DND-41 (cell line): ENCODE data around the gene FKRP.

Source experiments
- EZH2 ChIP-seq: IDR thresholded peaks from 3 replicates; pipeline ENCODE4 v1.6.1; 2012; ENCODE audit warnings: borderline replicate concordance, low read depth, mild to moderate bottlenecking, moderate library complexity, low read length, inconsistent platforms; ENCODE audit not compliant: severe bottlenecking
- TF ChIP-seq, protein P1 (sequence below): IDR thresholded peaks from 2 replicates; pipeline ENCODE4 v1.5.1; 2012; ENCODE audit warnings: borderline replicate concordance, low read length, moderate library complexity, mild to moderate bottlenecking; ENCODE audit not compliant: poor library complexity, severe bottlenecking; ENCODE audit errors: extremely low read depth

DNA sequence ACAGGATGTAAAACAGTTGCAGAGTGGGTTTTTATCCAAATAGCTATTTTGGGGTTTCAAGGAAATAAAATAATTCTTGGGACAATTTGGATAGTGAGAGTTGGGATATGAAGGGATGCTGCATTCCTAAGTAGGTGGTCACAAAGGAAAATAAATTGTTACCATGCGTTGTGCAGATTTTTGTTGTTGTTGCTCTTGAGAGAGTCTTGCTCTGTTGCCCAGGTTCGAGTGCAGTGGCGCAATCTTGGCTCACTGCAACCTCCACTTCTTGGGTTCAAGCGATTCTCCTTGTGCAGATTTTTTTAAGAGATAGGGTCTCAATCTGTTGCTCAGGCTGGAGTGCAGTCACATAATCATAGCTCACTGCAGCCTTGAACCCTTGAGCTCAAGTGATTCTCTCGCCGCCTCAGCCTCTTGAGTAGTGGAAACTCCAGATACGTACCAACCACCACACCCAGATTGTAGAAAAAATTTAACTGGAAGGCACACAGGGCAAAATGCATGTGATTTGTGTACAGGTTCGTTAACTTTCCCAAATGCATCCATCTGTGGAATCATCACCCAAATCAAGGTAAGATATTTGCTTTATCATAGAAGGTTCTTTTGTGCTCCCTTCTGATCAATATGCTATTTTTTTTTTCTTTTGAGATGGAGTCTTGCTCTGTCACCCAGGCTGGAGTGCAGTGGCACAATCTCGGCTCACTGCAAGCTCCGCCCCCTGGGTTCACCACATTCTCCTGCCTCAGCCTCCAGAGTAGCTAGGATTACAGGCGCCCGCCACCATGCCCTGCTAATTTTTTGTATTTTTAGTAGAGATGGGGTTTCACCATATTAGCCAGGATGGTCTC lies 26.5 kb downstream of the FKRP start:
- TF ChIP-seq, protein P1, sequence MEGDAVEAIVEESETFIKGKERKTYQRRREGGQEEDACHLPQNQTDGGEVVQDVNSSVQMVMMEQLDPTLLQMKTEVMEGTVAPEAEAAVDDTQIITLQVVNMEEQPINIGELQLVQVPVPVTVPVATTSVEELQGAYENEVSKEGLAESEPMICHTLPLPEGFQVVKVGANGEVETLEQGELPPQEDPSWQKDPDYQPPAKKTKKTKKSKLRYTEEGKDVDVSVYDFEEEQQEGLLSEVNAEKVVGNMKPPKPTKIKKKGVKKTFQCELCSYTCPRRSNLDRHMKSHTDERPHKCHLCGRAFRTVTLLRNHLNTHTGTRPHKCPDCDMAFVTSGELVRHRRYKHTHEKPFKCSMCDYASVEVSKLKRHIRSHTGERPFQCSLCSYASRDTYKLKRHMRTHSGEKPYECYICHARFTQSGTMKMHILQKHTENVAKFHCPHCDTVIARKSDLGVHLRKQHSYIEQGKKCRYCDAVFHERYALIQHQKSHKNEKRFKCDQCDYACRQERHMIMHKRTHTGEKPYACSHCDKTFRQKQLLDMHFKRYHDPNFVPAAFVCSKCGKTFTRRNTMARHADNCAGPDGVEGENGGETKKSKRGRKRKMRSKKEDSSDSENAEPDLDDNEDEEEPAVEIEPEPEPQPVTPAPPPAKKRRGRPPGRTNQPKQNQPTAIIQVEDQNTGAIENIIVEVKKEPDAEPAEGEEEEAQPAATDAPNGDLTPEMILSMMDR: no peak
- TF ChIP-seq EZH2: no peak
